Stimulated activated CD4-positive, alpha-beta T cell treated with anti-CD3 and anti-CD28 coated beads, Interleukin-2, amount 100 ng/mL, for 24 hours (primary cell): Measurements from ENCODE around the gene PTPRM.

Source experiments
- DNase-seq, 2 donors: peaks; one replicate each; pipeline ENCODE4 v3.0.0-alpha.2; 2020

The PTPRM gene

GRCh38 chr18:7676253-7676873 is 109.2 kb downstream of the PTPRM start:
- no peak for DNase-seq

- DNase-seq: no peak
Observed at GRCh38 chr18:7677001-7677400, 109.9 kb downstream of the PTPRM start.

- no peak for DNase-seq
Observed at GRCh38 chr18:7677424-7677823, 110.3 kb downstream of the PTPRM start.

- no peak for DNase-seq
Observed at GRCh38 chr18:7678389-7678788, 111.3 kb downstream of the PTPRM start.

GRCh38 chr18:7678801-7679200 is 111.7 kb downstream of the PTPRM start:
- no peak for DNase-seq

- DNase-seq: no peak
Observed at GRCh38 chr18:7681298-7681697, 114.2 kb downstream of the PTPRM start.

- no peak for DNase-seq
Observed at GRCh38 chr18:7682321-7682720, 115.2 kb downstream of the PTPRM start.

GRCh38 chr18:7683753-7684152 is 116.6 kb downstream of the PTPRM start:
- DNase-seq: no peak

GRCh38 chr18:7684357-7684756 is 117.2 kb downstream of the PTPRM start:
- DNase-seq: no peak

- no peak for DNase-seq
Observed at GRCh38 chr18:7684966-7685365, 117.8 kb downstream of the PTPRM start.

GRCh38 chr18:7686278-7686677 is 119.2 kb downstream of the PTPRM start:
- DNase-seq: no peak

GRCh38 chr18:7688580-7688979 is 121.5 kb downstream of the PTPRM start:
- no peak for DNase-seq

- DNase-seq: no peak
Observed at GRCh38 chr18:7691206-7691605, 124.1 kb downstream of the PTPRM start.

- DNase-seq: no peak
Observed at GRCh38 chr18:7696780-7697179, 129.7 kb downstream of the PTPRM start.

GRCh38 chr18:7697306-7697705 is 130.2 kb downstream of the PTPRM start:
- DNase-seq: no peak

GRCh38 chr18:7711495-7711894 is 144.4 kb downstream of the PTPRM start:
- DNase-seq: no peak

GRCh38 chr18:7720395-7720794 is 153.3 kb downstream of the PTPRM start:
- DNase-seq: no peak

- no peak for DNase-seq
Observed at GRCh38 chr18:7721532-7721931, 154.4 kb downstream of the PTPRM start.

GRCh38 chr18:7722955-7723354 is 155.8 kb downstream of the PTPRM start:
- DNase-seq: no peak

- no peak for DNase-seq
Observed at GRCh38 chr18:7723558-7723957, 156.4 kb downstream of the PTPRM start.

- no peak for DNase-seq
Observed at GRCh38 chr18:7725473-7725872, 158.4 kb downstream of the PTPRM start.

GRCh38 chr18:7725897-7726296 is 158.8 kb downstream of the PTPRM start:
- DNase-seq: no peak

- DNase-seq: no peak
Observed at GRCh38 chr18:7726522-7726921, 159.4 kb downstream of the PTPRM start.

- DNase-seq: no peak
Observed at GRCh38 chr18:7727361-7728076, 160.4 kb downstream of the PTPRM start.

GRCh38 chr18:7728297-7728696 is 161.2 kb downstream of the PTPRM start:
- no peak for DNase-seq
